GM18951 (cell line): Measurements from ENCODE around the gene RMC1.
"Not testable (repeated sequence)": the region's sequence is repeated elsewhere in the genome, so short reads cannot be mapped to it uniquely, and the experiment has no call there.

ENCODE experiments used
- POLR2A ChIP-seq: IDR thresholded peaks from 4 replicates; pipeline ENCODE4 v1.6.1; 2011; ENCODE audit warnings: mild to moderate bottlenecking; ENCODE audit not compliant: insufficient read length, insufficient read depth; ENCODE audit errors: extremely low read depth
- in situ Hi-C: fragments of 300-500 bp; cut with MboI; formaldehyde crosslinking; loops from one replicate; pipeline ENCODE4 v1.12.0; 2022; ENCODE audit warnings: low sequenced_read_pairs, mixed read lengths, inconsistent platforms; ENCODE audit not compliant: unreplicated experiment

RMC1 gene

GRCh38 chr18:23567671-23568070 lies 64.4 kb downstream of the RMC1 start:
- no peak for TF ChIP-seq POLR2A
- in situ Hi-C loops = no loop called here

GRCh38 chr18:23568281-23569138 lies 65.2 kb downstream of the RMC1 start:
- in situ Hi-C loops = no loop called here
- TF ChIP-seq POLR2A = no peak

GRCh38 chr18:23569299-23570063 lies 66.2 kb downstream of the RMC1 start:
- no peak for TF ChIP-seq POLR2A
- in situ Hi-C loops = no loop called here

- in situ Hi-C loops = no loop called here
- no peak for TF ChIP-seq POLR2A
Observed at GRCh38 chr18:23570912-23571504, 67.7 kb downstream of the RMC1 start.

GRCh38 chr18:23572012-23572411 lies 68.7 kb downstream of the RMC1 start:
- no peak for TF ChIP-seq POLR2A

GRCh38 chr18:23572570-23572969 lies 69.3 kb downstream of the RMC1 start:
- in situ Hi-C loops = no loop called here
- no peak for TF ChIP-seq POLR2A

More at GRCh38 chr18:23572012-23572411, 68.7 kb downstream of the RMC1 start:
- in situ Hi-C loops = no loop called here

- TF ChIP-seq POLR2A = no peak
- in situ Hi-C loops = no loop called here
Observed at GRCh38 chr18:23573020-23573419, 69.7 kb downstream of the RMC1 start.

GRCh38 chr18:23573626-23574431 lies 70.5 kb downstream of the RMC1 start:
- in situ Hi-C loops = no loop called here
- TF ChIP-seq POLR2A = no peak

GRCh38 chr18:23574611-23575308 lies 71.4 kb downstream of the RMC1 start:
- in situ Hi-C loops = no loop called here
- TF ChIP-seq POLR2A = no peak

GRCh38 chr18:23575309-23575651 lies 72.0 kb downstream of the RMC1 start:
- no peak for TF ChIP-seq POLR2A
- in situ Hi-C loops = no loop called here

- in situ Hi-C loops = not testable (repeated sequence)
Observed at GRCh38 chr18:23577521-23577920, 74.2 kb downstream of the RMC1 start.

GRCh38 chr18:23578067-23578701 lies 74.9 kb downstream of the RMC1 start:
- no peak for TF ChIP-seq POLR2A
- in situ Hi-C loops = no loop called here
